CD4-positive, alpha-beta T cell treated with Interleukin-4 for 4 hours (primary cell): ENCODE measurements around the gene IQGAP2.
A peak's percentile ranks its signal among the peaks of the same experiment; 100 is the strongest.
"Not testable (repeated sequence)": the region's sequence is repeated elsewhere in the genome, so short reads cannot be mapped to it uniquely, and the experiment has no call there.

Experiments
- DNase-seq: peaks from one replicate; pipeline ENCODE4 v3.0.0-alpha.2; 2020

The IQGAP2 gene

GRCh38 chr5:76547242-76547890 lies 144.3 kb downstream of the IQGAP2 start:
- peak; percentile 91 for DNase-seq

- no peak for DNase-seq
These were observed 144.9 kb downstream of the IQGAP2 start for GRCh38 chr5:76547891-76548524.

GRCh38 chr5:76548525-76549229 lies 145.6 kb downstream of the IQGAP2 start:
- DNase-seq = no peak

GRCh38 chr5:76550881-76551280 lies 147.8 kb downstream of the IQGAP2 start:
- DNase-seq = not testable (repeated sequence)

- DNase-seq = no peak
These were observed 149.5 kb downstream of the IQGAP2 start for GRCh38 chr5:76552546-76552945.

GRCh38 chr5:76553251-76553650 lies 150.2 kb downstream of the IQGAP2 start:
- no peak for DNase-seq

- DNase-seq = no peak
These were observed 152.0 kb downstream of the IQGAP2 start for GRCh38 chr5:76555114-76555513.

GRCh38 chr5:76555717-76556116 lies 152.6 kb downstream of the IQGAP2 start:
- no peak for DNase-seq

GRCh38 chr5:76556511-76557221 lies 153.6 kb downstream of the IQGAP2 start:
- no peak for DNase-seq

- no peak for DNase-seq
These were observed 158.1 kb downstream of the IQGAP2 start for GRCh38 chr5:76560952-76561891.

- DNase-seq = no peak
These were observed 158.9 kb downstream of the IQGAP2 start for GRCh38 chr5:76561959-76562358.

- no peak for DNase-seq
These were observed 161.9 kb downstream of the IQGAP2 start for GRCh38 chr5:76565009-76565408.

- no peak for DNase-seq
These were observed 167.1 kb downstream of the IQGAP2 start for GRCh38 chr5:76570153-76570552.

- DNase-seq = no peak
These were observed 168.5 kb downstream of the IQGAP2 start for GRCh38 chr5:76571559-76571958.

- DNase-seq = no peak
These were observed 173.4 kb downstream of the IQGAP2 start for GRCh38 chr5:76576450-76576849.

GRCh38 chr5:76576996-76577395 lies 173.9 kb downstream of the IQGAP2 start:
- DNase-seq = no peak

GRCh38 chr5:76579166-76579937 lies 176.3 kb downstream of the IQGAP2 start:
- no peak for DNase-seq

GRCh38 chr5:76580981-76581380 lies 177.9 kb downstream of the IQGAP2 start:
- DNase-seq = no peak

GRCh38 chr5:76582230-76583162 lies 179.4 kb downstream of the IQGAP2 start:
- peak; percentile 17 for DNase-seq
